H9 (cell line): ENCODE measurements around the gene ZNF530. TPM values are rescaled to one million over a fixed set of nuclear protein-coding genes. Genes with fewer than 3 reads are reported as not detected.

Experiments used
- DNase-seq: peaks from one replicate; pipeline ENCODE4 v3.0.0-alpha.2; 2017
- H2AFZ ChIP-seq: one replicate; pipeline ENCODE4 v1.6.1; 2013; ENCODE audit warnings: mild to moderate bottlenecking, low read length, control low read depth, moderate library complexity
- H2AK5ac ChIP-seq: 2 replicates; pipeline ENCODE4 v1.6.1; 2013; ENCODE audit warnings: low read length, control low read depth, mixed read lengths; ENCODE audit not compliant: insufficient read length
- H2BK120ac ChIP-seq: one replicate; pipeline ENCODE4 v1.6.1; 2013; ENCODE audit warnings: low read depth, mild to moderate bottlenecking, low read length, control low read depth, inconsistent platforms; ENCODE audit not compliant: poor library complexity, severe bottlenecking
- H2BK12ac ChIP-seq: 2 replicates; pipeline ENCODE4 v1.6.1; 2013; ENCODE audit warnings: low read length, control low read depth, mixed read lengths, low read depth; ENCODE audit not compliant: insufficient read length
- H2BK15ac ChIP-seq: 2 replicates; pipeline ENCODE4 v1.6.1; 2013; ENCODE audit warnings: low read depth, low read length, control low read depth
- H2BK20ac ChIP-seq: one replicate; pipeline ENCODE4 v1.6.1; 2013; ENCODE audit warnings: low read depth, mild to moderate bottlenecking, low read length, control low read depth, inconsistent platforms; ENCODE audit not compliant: poor library complexity, severe bottlenecking
- H2BK5ac ChIP-seq: 2 replicates; pipeline ENCODE4 v1.6.1; 2013; ENCODE audit warnings: low read length, control low read depth, mixed read lengths; ENCODE audit not compliant: insufficient read length
- H3K14ac ChIP-seq: 2 replicates; pipeline ENCODE4 v1.6.1; 2013; ENCODE audit warnings: low read length, control low read depth; ENCODE audit not compliant: insufficient read depth
- H3K18ac ChIP-seq: 2 replicates; pipeline ENCODE4 v1.6.1; 2013; ENCODE audit warnings: low read depth, mild to moderate bottlenecking, mixed read lengths, low read length, control low read depth; ENCODE audit not compliant: insufficient read length
- H3K23ac ChIP-seq: 2 replicates; pipeline ENCODE4 v1.6.1; 2013; ENCODE audit warnings: low read length, control low read depth, mixed read lengths, low read depth; ENCODE audit not compliant: insufficient read length
- H3K23me2 ChIP-seq: 2 replicates; pipeline ENCODE4 v1.6.1; 2013; ENCODE audit warnings: low read depth, mild to moderate bottlenecking, mixed read lengths, low read length, control low read depth; ENCODE audit not compliant: insufficient read length, poor library complexity, severe bottlenecking
- H3K27ac ChIP-seq: 2 replicates; pipeline ENCODE4 v1.5.1; 2013; ENCODE audit warnings: low read length, control low read depth, mixed read lengths, low read depth; ENCODE audit not compliant: insufficient read length
- H3K27me3 ChIP-seq: 2 replicates; pipeline ENCODE4 v1.6.1; 2013; ENCODE audit warnings: low read length, control low read depth, inconsistent platforms; ENCODE audit not compliant: insufficient read depth
- H3K4ac ChIP-seq: 2 replicates; pipeline ENCODE4 v1.6.1; 2013; ENCODE audit warnings: low read depth, mild to moderate bottlenecking, control low read depth, inconsistent platforms, low read length, moderate library complexity
- H3K4me1 ChIP-seq: 2 replicates; pipeline ENCODE4 v1.6.1; 2013; ENCODE audit warnings: low read length, control low read depth, inconsistent platforms; ENCODE audit not compliant: insufficient read depth
- H3K4me2 ChIP-seq: 2 replicates; pipeline ENCODE4 v1.6.1; 2013; ENCODE audit warnings: low read length, control low read depth, mixed read lengths; ENCODE audit not compliant: insufficient read length, insufficient read depth
- H3K56ac ChIP-seq: 2 replicates; pipeline ENCODE4 v1.6.1; 2013; ENCODE audit warnings: low read depth, mild to moderate bottlenecking, mixed read lengths, low read length, control low read depth; ENCODE audit not compliant: insufficient read length
- H3K79me1 ChIP-seq: 2 replicates; pipeline ENCODE4 v1.6.1; 2013; ENCODE audit warnings: low read depth, mild to moderate bottlenecking, moderate library complexity, low read length, control low read depth, inconsistent platforms; ENCODE audit not compliant: insufficient read depth, poor library complexity, severe bottlenecking
- H3K79me2 ChIP-seq: 2 replicates; pipeline ENCODE4 v1.6.1; 2013; ENCODE audit warnings: low read length, control low read depth, inconsistent platforms; ENCODE audit not compliant: insufficient read depth
- H3K9ac ChIP-seq: 2 replicates; pipeline ENCODE4 v1.6.1; 2013; ENCODE audit warnings: low read length, control low read depth, mixed read lengths; ENCODE audit not compliant: insufficient read length; ENCODE audit errors: extremely low read depth
- H3K9me3 ChIP-seq: one replicate; pipeline ENCODE4 v1.6.1; 2013; ENCODE audit warnings: low read depth, low read length, inconsistent platforms; ENCODE audit not compliant: control insufficient read depth
- H3T11ph ChIP-seq: one replicate; pipeline ENCODE4 v1.6.1; 2013; ENCODE audit warnings: mild to moderate bottlenecking, low read length, control low read depth, inconsistent platforms
- H4K20me1 ChIP-seq: one replicate; pipeline ENCODE4 v1.6.1; 2013; ENCODE audit not compliant: control insufficient read depth, insufficient read length, insufficient read depth
- H4K5ac ChIP-seq: 2 replicates; pipeline ENCODE4 v1.6.1; 2013; ENCODE audit warnings: low read depth, mild to moderate bottlenecking, mixed read lengths, low read length, control low read depth; ENCODE audit not compliant: insufficient read length
- H4K8ac ChIP-seq: replicated peaks from 2 replicates; pipeline ENCODE4 v1.6.1; 2013; ENCODE audit warnings: low read length, control low read depth, mixed read lengths, low read depth; ENCODE audit not compliant: insufficient read length
- H4K91ac ChIP-seq: 2 replicates; pipeline ENCODE4 v1.6.1; 2013; ENCODE audit warnings: low read depth, mild to moderate bottlenecking, moderate library complexity, mixed read lengths, low read length, control low read depth; ENCODE audit not compliant: insufficient read length
- H3K27ac Mint-ChIP-seq, 3 experiments: 2 replicates in 2 of 3; 3 replicates in 1 of 3; pipeline ENCODE4 v1.8.0; 2020 to 2021; ENCODE audit warnings: mixed read lengths in 3 of 3, mild to moderate bottlenecking in 1 of 3, moderate library complexity in 1 of 3
- H3K27me3 Mint-ChIP-seq: 2 replicates; pipeline ENCODE4 v1.8.0; 2021; ENCODE audit warnings: low read depth, mild to moderate bottlenecking, moderate library complexity, mixed read lengths
- H3K36me3 Mint-ChIP-seq, 3 experiments: 2 replicates in 2 of 3; 3 replicates in 1 of 3; pipeline ENCODE4 v1.8.0; 2020 to 2021; ENCODE audit warnings: low read depth in 3 of 3, mixed read lengths in 3 of 3; ENCODE audit not compliant: insufficient read depth in 1 of 3
- H3K4me1 Mint-ChIP-seq, 2 experiments: 2 replicates each; pipeline ENCODE4 v1.8.0; 2020; ENCODE audit warnings: mixed read lengths in 2 of 2
- H3K4me3 Mint-ChIP-seq, 2 experiments: 2 replicates in 1 of 2; 3 replicates in 1 of 2; pipeline ENCODE4 v1.8.0; 2020 to 2021; ENCODE audit warnings: mild to moderate bottlenecking in 2 of 2, mixed read lengths in 2 of 2, moderate library complexity in 1 of 2
- H3K9me3 Mint-ChIP-seq, 2 experiments: 2 replicates in 1 of 2; 3 replicates in 1 of 2; pipeline ENCODE4 v1.8.0; 2020; ENCODE audit warnings: mild to moderate bottlenecking in 2 of 2, mixed read lengths in 2 of 2, moderate library complexity in 1 of 2
- WGBS: extraction: QIAGEN DNeasy Blood & Tissue Kit; methylation state at CpG from one replicate; pipeline ENCODE4 v1.1.7; 2013; ENCODE audit warnings: missing lambda C conversion rate, low lambda C conversion rate, mixed read lengths; ENCODE audit not compliant: insufficient read length; ENCODE audit errors: extremely low coverage; 5-methylcytosine and 5-hydroxymethylcytosine counted together
- total RNA-seq: library from RNA; stranded (reverse); gene quantifications from 2 replicates; pipeline ENCODE4 v1.2.1, GENCODE V29; 2021
- TF ChIP-seq, protein P1 (sequence below): fragments of 200-600 bp; sonication (generic); conservative IDR thresholded peaks from 3 replicates; pipeline ENCODE4 v1.8.0; 2021; ENCODE audit warnings: antibody characterized with exemption, mild to moderate bottlenecking

ZNF530 gene
- total RNA-seq, 1 experiment from 2014 or later: 9.3 TPM

DNA sequence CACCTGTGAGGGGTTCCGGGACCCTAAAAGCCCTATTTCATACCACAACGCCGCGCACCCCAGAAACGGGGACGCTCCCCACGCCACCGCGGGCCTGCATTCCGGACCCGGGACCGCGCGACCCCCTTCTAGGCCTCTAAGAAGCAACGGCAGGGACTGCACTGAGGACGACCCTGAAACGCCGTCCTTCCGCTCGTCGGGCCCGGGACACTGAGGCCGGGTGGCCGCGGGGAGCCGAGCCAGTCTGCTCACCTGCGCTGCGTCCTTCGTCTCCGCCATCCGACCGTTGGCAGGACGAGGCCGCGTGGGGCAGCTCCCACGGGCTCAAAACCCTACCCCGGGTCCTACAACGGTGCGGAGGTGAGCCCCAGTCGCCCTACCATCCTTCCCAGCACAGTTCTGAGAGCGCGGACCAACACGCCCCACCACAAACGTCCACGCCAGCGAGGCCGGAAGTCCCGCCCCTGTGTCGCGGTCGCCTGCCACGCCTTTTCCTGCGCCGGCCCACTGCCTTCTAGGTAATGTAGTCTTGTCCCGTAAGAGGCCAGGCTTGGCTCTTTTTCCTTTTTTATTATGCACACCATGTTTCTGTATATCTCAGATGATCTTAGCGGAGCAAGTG is 40.2 kb upstream of the ZNF530 start, which contains the start of gene ZNF550:
TSS of gene ZNF550 (minus strand) at position 460 of the 622 bp plus-strand sequence. CDS start at position 279, 181 bp downstream.
- TF ChIP-seq, protein P1, sequence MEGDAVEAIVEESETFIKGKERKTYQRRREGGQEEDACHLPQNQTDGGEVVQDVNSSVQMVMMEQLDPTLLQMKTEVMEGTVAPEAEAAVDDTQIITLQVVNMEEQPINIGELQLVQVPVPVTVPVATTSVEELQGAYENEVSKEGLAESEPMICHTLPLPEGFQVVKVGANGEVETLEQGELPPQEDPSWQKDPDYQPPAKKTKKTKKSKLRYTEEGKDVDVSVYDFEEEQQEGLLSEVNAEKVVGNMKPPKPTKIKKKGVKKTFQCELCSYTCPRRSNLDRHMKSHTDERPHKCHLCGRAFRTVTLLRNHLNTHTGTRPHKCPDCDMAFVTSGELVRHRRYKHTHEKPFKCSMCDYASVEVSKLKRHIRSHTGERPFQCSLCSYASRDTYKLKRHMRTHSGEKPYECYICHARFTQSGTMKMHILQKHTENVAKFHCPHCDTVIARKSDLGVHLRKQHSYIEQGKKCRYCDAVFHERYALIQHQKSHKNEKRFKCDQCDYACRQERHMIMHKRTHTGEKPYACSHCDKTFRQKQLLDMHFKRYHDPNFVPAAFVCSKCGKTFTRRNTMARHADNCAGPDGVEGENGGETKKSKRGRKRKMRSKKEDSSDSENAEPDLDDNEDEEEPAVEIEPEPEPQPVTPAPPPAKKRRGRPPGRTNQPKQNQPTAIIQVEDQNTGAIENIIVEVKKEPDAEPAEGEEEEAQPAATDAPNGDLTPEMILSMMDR: no peak
- no peak within 1 kb of the TSS for H3K27ac ChIP-seq
- no CpG with 5 or more reads among the region's 56 CpGs for WGBS
- Mint-ChIP-seq H3K9me3 (peaks cover 48 to 53% of the 10 kb centered on the region in 2 experiments), H3K4me3 (peak within 1 kb of the TSS; percentile 89 to 98), H3K4me1 (peaks cover 10 to 12% of the 10 kb centered on the region in 2 experiments), H3K27me3 (peaks cover 7% of the 10 kb centered on the region; the same call in 1 of the 2 replicates), H3K27ac (peak within 1 kb of the TSS in 2 of 3 experiments; percentile 86 to 95; a peak in 5 of 7 replicates), H3K36me3 (peaks cover 36 to 53% (median 39%) of the 10 kb centered on the region in 3 experiments)
- H4K20me1 ChIP-seq: no peaks in the 10 kb centered on the region
- no peak within 1 kb of the TSS for H2BK15ac ChIP-seq
- H3K9ac ChIP-seq: peak within 1 kb of the TSS; percentile 82
- H2AK5ac ChIP-seq: no peak within 1 kb of the TSS
- no peaks in the 10 kb centered on the region for H3K4me1 ChIP-seq
- H3K14ac ChIP-seq: peak within 1 kb of the TSS; percentile 79; the same call in 1 of the 2 replicates
- H3T11ph ChIP-seq: no peak within 1 kb of the TSS
- H3K23me2 ChIP-seq: peaks cover 5% of the 10 kb centered on the region
- peak; percentile 84 for DNase-seq
- no peak within 1 kb of the TSS for H2BK120ac ChIP-seq
- no peak within 1 kb of the TSS for H3K56ac ChIP-seq
- no peak within 1 kb of the TSS for H2BK20ac ChIP-seq
- no peak within 1 kb of the TSS for H4K91ac ChIP-seq
- H4K5ac ChIP-seq: no peak within 1 kb of the TSS
- H3K4me2 ChIP-seq: peak within 1 kb of the TSS; percentile 87
- no peak within 1 kb of the TSS for H2BK5ac ChIP-seq
- H3K4ac ChIP-seq: no peak within 1 kb of the TSS
- no peaks in the 10 kb centered on the region for H3K27me3 ChIP-seq
- peaks cover 15% of the 10 kb centered on the region for H3K9me3 ChIP-seq
- no peak within 1 kb of the TSS for H3K23ac ChIP-seq
- H2BK12ac ChIP-seq: no peak within 1 kb of the TSS
- H3K79me2 ChIP-seq: peaks cover 6% of the 10 kb centered on the region
- H4K8ac ChIP-seq: no peak within 1 kb of the TSS
- H3K18ac ChIP-seq: no peak within 1 kb of the TSS
- H2AFZ ChIP-seq: no peak within 1 kb of the TSS
- no peaks in the 10 kb centered on the region for H3K79me1 ChIP-seq
